Uterus (tissue), 2 donors: ENCODE measurements around the gene AQP1.

Experiments used
- POLR2A ChIP-seq, 2 donors: fragments of 450-650 bp; IDR thresholded peaks; one replicate each; pipeline ENCODE4 v1.6.1; 2016; ENCODE audit warnings: antibody characterized with exemption in 2 of 2, mild to moderate bottlenecking in 1 of 2, moderate library complexity in 1 of 2
- TF ChIP-seq, protein P1 (sequence below), 4 experiments: fragments of 200-600 bp in 2 of 4; fragments of 450-650 bp in 2 of 4; sonication (generic) in 2 of 4; IDR thresholded peaks; one replicate each; pipeline ENCODE4 v1.5.1; 2016 to 2019; ENCODE audit warnings: antibody characterized with exemption in 4 of 4, mild to moderate bottlenecking in 2 of 4, moderate library complexity in 1 of 4

- TF ChIP-seq, protein P1, sequence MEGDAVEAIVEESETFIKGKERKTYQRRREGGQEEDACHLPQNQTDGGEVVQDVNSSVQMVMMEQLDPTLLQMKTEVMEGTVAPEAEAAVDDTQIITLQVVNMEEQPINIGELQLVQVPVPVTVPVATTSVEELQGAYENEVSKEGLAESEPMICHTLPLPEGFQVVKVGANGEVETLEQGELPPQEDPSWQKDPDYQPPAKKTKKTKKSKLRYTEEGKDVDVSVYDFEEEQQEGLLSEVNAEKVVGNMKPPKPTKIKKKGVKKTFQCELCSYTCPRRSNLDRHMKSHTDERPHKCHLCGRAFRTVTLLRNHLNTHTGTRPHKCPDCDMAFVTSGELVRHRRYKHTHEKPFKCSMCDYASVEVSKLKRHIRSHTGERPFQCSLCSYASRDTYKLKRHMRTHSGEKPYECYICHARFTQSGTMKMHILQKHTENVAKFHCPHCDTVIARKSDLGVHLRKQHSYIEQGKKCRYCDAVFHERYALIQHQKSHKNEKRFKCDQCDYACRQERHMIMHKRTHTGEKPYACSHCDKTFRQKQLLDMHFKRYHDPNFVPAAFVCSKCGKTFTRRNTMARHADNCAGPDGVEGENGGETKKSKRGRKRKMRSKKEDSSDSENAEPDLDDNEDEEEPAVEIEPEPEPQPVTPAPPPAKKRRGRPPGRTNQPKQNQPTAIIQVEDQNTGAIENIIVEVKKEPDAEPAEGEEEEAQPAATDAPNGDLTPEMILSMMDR (IDR thresholded peaks at IDR 0.05) = no peak
- no peak for TF ChIP-seq POLR2A (IDR thresholded peaks at IDR 0.05)
These were observed 2.2 kb upstream of the AQP1 start for GRCh38 chr7:30909431-30909830.
